Activated CD4-positive, alpha-beta T cell treated with anti-CD3 and anti-CD28 coated beads, Interleukin-2, amount 10 ng/mL, durations not matched to agents 7 days and 5 days (primary cell): ENCODE measurements around the gene ACBD4. TPM values are rescaled to one million over a fixed set of nuclear protein-coding genes. Genes with fewer than 3 reads are reported as not detected.

Experiments used
- CTCF ChIA-PET: fragments of 350-600 bp; sonication (Branson Sonifier 250); formaldehyde crosslinking; loops from one replicate; lab custom pipeline; 2021; ENCODE audit warnings: antibody characterized with exemption; lab: Charles Lee
- POLR2A ChIA-PET: fragments of 350-600 bp; sonication (Branson Sonifier 250); formaldehyde crosslinking; loops from one replicate; lab custom pipeline; 2021; ENCODE audit warnings: antibody characterized with exemption; lab: Charles Lee
- DNase-seq: peaks from one replicate; pipeline ENCODE4 v3.0.0-alpha.2; 2020
- H3K27ac Mint-ChIP-seq: one replicate; pipeline ENCODE4 v1.8.0; 2021; ENCODE audit warnings: mild to moderate bottlenecking, moderate library complexity, mixed read lengths
- H3K27me3 Mint-ChIP-seq: one replicate; pipeline ENCODE4 v1.8.0; 2021; ENCODE audit warnings: mixed read lengths
- H3K36me3 Mint-ChIP-seq: one replicate; pipeline ENCODE4 v1.8.0; 2021; ENCODE audit warnings: low read depth, mixed read lengths
- H3K4me1 Mint-ChIP-seq: one replicate; pipeline ENCODE4 v1.8.0; 2021; ENCODE audit warnings: mixed read lengths
- H3K4me3 Mint-ChIP-seq: one replicate; pipeline ENCODE4 v1.8.0; 2021; ENCODE audit warnings: mild to moderate bottlenecking, moderate library complexity, mixed read lengths
- H3K9me3 Mint-ChIP-seq: one replicate; pipeline ENCODE4 v1.8.0; 2021; ENCODE audit warnings: mixed read lengths
- total RNA-seq, 2 experiments: library from RNA; stranded (reverse); gene quantifications; one replicate each; pipeline ENCODE4 v1.2.3, GENCODE V29; 2021

ACBD4 gene
- total RNA-seq, 2 experiments from 2014 or later: 18.4 to 19.7 TPM

DNA sequence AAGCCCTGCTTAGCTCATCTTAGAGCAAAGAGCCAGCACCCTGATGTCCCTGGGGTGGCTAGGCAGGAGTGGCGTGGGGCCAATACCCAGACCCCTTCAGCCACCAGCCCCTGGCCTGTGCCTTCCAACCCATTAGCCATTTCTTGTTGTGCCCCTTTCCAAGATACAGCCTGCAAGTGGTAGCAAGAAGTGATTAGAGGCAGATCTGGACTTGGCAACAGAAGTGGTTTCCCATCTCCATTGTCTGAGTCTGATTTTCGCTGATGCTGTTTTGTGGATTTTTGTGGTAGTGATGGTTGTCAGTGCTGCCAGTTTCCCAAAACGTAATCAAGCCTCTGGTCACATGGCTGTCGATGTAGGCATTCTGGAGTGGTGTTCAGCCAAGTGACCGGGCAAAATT, 28.9 kb upstream of the ACBD4 start:
- ChIA-PET POLR2A (no interaction called here), CTCF (interaction anchor here (0.9 to 2.5 kb wide), 3 partner anchors 10 to 29 kb away, joined by 3 to 8 read pairs (median 3); partner anchors contain the start of gene ACBD4)
- no peaks in the 10 kb centered on the region for H3K27me3 Mint-ChIP-seq
- no peaks in the 10 kb centered on the region for H3K9me3 Mint-ChIP-seq
- peak overlapping the region; percentile 13 for H3K27ac Mint-ChIP-seq
- H3K36me3 Mint-ChIP-seq: peaks cover 25% of the 10 kb centered on the region
- no peaks in the 10 kb centered on the region for H3K4me1 Mint-ChIP-seq
- no peak for DNase-seq
- no peak overlapping the region for H3K4me3 Mint-ChIP-seq

- no peak for DNase-seq
- CTCF ChIA-PET: interaction anchor here (0.7 to 1.2 kb wide), 2 partner anchors 8 to 27 kb away, joined by 3 to 5 read pairs; no protein-coding TSS in a partner anchor
- Mint-ChIP-seq H3K27me3 (no peaks in the 10 kb centered on the region), H3K9me3 (no peaks in the 10 kb centered on the region), H3K27ac (no peak overlapping the region), H3K4me3 (no peak overlapping the region), H3K4me1 (no peaks in the 10 kb centered on the region), H3K36me3 (peaks cover 21% of the 10 kb centered on the region)
- POLR2A ChIA-PET: no interaction called here
Observed at GRCh38 chr17:45107293-45108010, 28.0 kb upstream of the ACBD4 start.

DNA sequence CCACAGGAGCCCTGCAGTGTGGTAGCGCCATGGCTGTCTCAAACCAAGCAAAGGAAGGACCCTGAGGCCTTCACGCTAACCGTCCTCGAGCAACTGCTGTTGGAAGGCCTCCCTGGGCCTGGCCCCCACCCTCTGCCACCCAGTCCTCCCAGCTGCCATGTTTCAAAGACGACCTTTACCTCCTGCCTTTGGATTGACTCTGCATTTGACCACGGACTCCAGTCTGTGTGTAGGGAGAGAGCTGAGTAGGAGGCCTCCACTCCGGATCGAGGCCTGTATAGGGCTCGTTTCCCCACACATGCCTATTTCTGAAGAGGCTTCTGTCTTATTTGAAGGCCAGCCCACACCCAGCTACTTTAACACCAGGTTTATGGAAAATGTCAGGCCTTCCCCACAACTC, 27.4 kb upstream of the ACBD4 start:
- Mint-ChIP-seq H3K36me3 (peaks cover 19% of the 10 kb centered on the region), H3K27ac (no peak overlapping the region), H3K4me3 (no peak overlapping the region), H3K9me3 (no peaks in the 10 kb centered on the region), H3K4me1 (no peaks in the 10 kb centered on the region), H3K27me3 (no peaks in the 10 kb centered on the region)
- CTCF ChIA-PET: interaction anchor here (1.2 kb wide), 1 partner anchor 9 kb away, joined by 5 read pairs; no protein-coding TSS in a partner anchor
- POLR2A ChIA-PET: no interaction called here
- DNase-seq: no peak

GRCh38 chr17:45108595-45109521, 26.6 kb upstream of the ACBD4 start:
- Mint-ChIP-seq H3K27ac (no peak overlapping the region), H3K9me3 (no peaks in the 10 kb centered on the region), H3K27me3 (no peaks in the 10 kb centered on the region), H3K4me3 (no peak overlapping the region), H3K36me3 (peaks cover 17% of the 10 kb centered on the region), H3K4me1 (no peaks in the 10 kb centered on the region)
- POLR2A ChIA-PET: no interaction called here
- CTCF ChIA-PET: interaction anchor here (1.2 kb wide), 1 partner anchor 26 kb away, joined by 5 read pairs; the partner anchor contains the start of gene ACBD4
- no peak for DNase-seq

GRCh38 chr17:45110676-45111611, 24.5 kb upstream of the ACBD4 start:
- ChIA-PET POLR2A (no interaction called here), CTCF (no interaction called here)
- H3K27ac Mint-ChIP-seq: no peak overlapping the region
- DNase-seq: no peak
- no peaks in the 10 kb centered on the region for H3K4me1 Mint-ChIP-seq
- no peak overlapping the region for H3K4me3 Mint-ChIP-seq
- peaks cover 7% of the 10 kb centered on the region for H3K36me3 Mint-ChIP-seq
- no peaks in the 10 kb centered on the region for H3K27me3 Mint-ChIP-seq
- H3K9me3 Mint-ChIP-seq: no peaks in the 10 kb centered on the region

- Mint-ChIP-seq H3K27me3 (no peaks in the 10 kb centered on the region), H3K4me1 (no peaks in the 10 kb centered on the region), H3K27ac (no peak overlapping the region), H3K36me3 (peaks cover 2% of the 10 kb centered on the region), H3K9me3 (no peaks in the 10 kb centered on the region), H3K4me3 (no peak overlapping the region)
- ChIA-PET POLR2A (no interaction called here), CTCF (interaction anchor here (0.7 to 1.1 kb wide), 2 partner anchors 35 to 38 kb away, joined by 3 to 4 read pairs; no protein-coding TSS in a partner anchor)
- DNase-seq: no peak
Observed at GRCh38 chr17:45111850-45112249, 23.6 kb upstream of the ACBD4 start.

GRCh38 chr17:45112559-45113423, 22.7 kb upstream of the ACBD4 start:
- Mint-ChIP-seq H3K36me3 (no peaks in the 10 kb centered on the region), H3K27me3 (no peaks in the 10 kb centered on the region), H3K27ac (no peak overlapping the region), H3K9me3 (no peaks in the 10 kb centered on the region), H3K4me3 (no peak overlapping the region), H3K4me1 (no peaks in the 10 kb centered on the region)
- no peak for DNase-seq
- CTCF ChIA-PET: interaction anchor here (1.1 kb wide), 1 partner anchor 37 kb away, joined by 4 read pairs; no protein-coding TSS in a partner anchor
- POLR2A ChIA-PET: no interaction called here

DNA sequence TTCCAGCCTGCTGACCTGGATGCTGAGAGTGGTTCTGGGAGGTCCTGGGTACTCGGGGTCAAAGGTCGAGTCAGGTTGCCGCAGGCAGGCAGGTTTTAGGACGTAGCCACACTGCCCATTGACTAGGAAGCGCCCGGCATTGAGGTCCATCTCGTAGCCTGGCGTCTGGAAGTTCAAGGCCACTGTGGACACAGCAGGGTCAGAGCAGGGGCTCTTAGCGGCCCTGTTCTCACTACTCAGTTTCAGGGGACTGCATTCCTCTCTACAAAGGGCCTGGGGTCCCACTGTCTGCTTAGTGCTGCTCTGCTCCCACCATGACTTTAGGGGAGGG, 22.1 kb upstream of the ACBD4 start:
- Mint-ChIP-seq H3K4me3 (no peak overlapping the region), H3K27ac (no peak overlapping the region), H3K36me3 (no peaks in the 10 kb centered on the region), H3K4me1 (no peaks in the 10 kb centered on the region), H3K27me3 (no peaks in the 10 kb centered on the region), H3K9me3 (no peaks in the 10 kb centered on the region)
- CTCF ChIA-PET: interaction anchor here (1.7 kb wide), 1 partner anchor 22 kb away, joined by 7 read pairs; the partner anchor contains the start of gene ACBD4
- DNase-seq: no peak
- POLR2A ChIA-PET: no interaction called here

DNA sequence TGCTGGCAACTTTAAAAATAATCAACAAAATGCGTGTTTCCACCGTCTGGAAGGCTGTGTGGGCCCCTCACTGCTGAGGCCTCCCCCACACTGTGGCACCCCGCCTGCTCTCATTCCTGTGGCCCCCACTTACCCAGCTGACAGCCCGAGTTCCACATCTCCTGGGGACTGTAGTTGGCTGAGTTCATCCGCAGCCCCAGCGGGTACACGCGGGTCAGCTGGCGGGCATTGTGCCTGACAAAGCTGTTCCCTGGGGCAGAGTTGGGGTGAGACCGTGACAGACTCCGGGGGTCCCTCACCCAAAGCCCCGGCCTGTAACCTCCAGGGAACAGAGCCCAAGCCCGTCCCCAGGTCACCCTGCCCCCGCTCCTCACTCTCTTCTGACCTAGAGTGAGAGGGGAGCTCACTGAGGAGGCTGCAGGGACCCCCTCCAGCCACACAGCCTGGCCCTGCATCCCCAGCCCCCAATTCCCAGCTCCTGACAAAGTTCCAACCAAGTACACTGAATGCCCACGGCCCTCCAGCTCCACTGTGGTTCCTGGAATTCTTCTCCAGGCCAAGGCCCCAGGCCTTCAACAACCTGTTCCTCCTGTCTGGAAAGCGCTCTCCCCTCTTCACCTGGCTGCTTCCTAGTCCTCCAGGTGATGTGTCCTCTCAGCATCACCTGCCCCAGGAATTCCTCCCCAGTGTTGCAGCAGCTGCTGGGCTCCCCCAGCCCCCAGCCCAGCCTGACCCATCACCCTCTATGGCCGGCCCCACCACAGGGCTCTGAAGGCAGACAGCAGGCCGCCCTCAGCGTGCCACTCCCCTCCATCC, 21.2 kb upstream of the ACBD4 start:
- Mint-ChIP-seq H3K9me3 (no peaks in the 10 kb centered on the region), H3K36me3 (no peaks in the 10 kb centered on the region), H3K27ac (no peak overlapping the region), H3K27me3 (no peaks in the 10 kb centered on the region), H3K4me1 (no peaks in the 10 kb centered on the region), H3K4me3 (no peak overlapping the region)
- POLR2A ChIA-PET: no interaction called here
- CTCF ChIA-PET: interaction anchor here (1.4 to 1.7 kb wide), 2 partner anchors 21 to 58 kb away, joined by 3 to 7 read pairs; partner anchors contain the start of gene ACBD4
- DNase-seq: no peak

- ChIA-PET CTCF (interaction anchor here (1.4 to 1.7 kb wide), 2 partner anchors 20 to 57 kb away, joined by 3 to 7 read pairs; partner anchors contain the start of gene ACBD4), POLR2A (no interaction called here)
- no peaks in the 10 kb centered on the region for H3K36me3 Mint-ChIP-seq
Observed at GRCh38 chr17:45115015-45115625, 20.4 kb upstream of the ACBD4 start.

More at GRCh38 chr17:45115015-45115625, 20.4 kb upstream of the ACBD4 start:
- Mint-ChIP-seq H3K4me3 (no peak overlapping the region), H3K4me1 (no peaks in the 10 kb centered on the region), H3K27ac (no peak overlapping the region), H3K27me3 (no peaks in the 10 kb centered on the region), H3K9me3 (no peaks in the 10 kb centered on the region)
- DNase-seq: no peak
